GM21576 (cell line): ENCODE data around the gene GSG1L.

ENCODE experiments used
- ATAC-seq: cut with Tn5 transposase; IDR thresholded peaks from one replicate; pipeline ENCODE4 v1.9.1; 2021; ENCODE audit warnings: mild to moderate bottlenecking, moderate library complexity; ENCODE audit not compliant: unreplicated experiment

Gene GSG1L

DNA sequence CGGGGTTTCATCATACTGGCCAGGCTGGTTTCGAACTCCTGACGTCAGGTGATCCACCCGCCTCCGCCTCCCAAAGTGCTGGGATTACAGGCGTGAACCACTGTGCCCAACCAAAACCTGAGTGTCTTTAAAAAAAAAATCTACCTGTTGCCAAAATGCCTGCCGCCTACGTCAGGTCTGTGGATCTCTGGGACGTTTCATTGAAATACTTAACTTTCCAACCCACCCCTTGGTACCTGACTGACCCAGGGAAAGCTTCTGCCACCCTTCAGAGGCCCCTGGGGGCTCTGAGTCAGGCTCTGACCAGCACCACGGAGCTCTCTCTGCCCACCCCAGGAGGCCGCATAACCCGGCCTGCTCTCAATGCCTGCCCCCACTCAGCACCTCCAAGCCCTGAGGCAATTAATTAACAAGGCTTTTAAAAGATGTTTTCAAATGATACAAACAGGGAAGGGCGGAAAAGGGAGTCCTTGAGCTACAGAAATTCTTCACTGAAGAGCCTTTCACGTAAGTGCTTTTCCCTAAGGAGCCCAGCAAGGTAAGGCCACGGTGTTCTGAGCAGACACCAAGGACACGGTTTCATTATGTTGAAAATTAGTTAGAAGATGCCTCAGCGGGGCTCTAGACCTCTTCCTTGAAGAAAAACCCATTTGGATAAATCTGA, 29.3 kb upstream of the GSG1L start:
- no peak for ATAC-seq

GRCh38 chr16:28091656-28092055, 28.1 kb upstream of the GSG1L start:
- no peak for ATAC-seq

DNA sequence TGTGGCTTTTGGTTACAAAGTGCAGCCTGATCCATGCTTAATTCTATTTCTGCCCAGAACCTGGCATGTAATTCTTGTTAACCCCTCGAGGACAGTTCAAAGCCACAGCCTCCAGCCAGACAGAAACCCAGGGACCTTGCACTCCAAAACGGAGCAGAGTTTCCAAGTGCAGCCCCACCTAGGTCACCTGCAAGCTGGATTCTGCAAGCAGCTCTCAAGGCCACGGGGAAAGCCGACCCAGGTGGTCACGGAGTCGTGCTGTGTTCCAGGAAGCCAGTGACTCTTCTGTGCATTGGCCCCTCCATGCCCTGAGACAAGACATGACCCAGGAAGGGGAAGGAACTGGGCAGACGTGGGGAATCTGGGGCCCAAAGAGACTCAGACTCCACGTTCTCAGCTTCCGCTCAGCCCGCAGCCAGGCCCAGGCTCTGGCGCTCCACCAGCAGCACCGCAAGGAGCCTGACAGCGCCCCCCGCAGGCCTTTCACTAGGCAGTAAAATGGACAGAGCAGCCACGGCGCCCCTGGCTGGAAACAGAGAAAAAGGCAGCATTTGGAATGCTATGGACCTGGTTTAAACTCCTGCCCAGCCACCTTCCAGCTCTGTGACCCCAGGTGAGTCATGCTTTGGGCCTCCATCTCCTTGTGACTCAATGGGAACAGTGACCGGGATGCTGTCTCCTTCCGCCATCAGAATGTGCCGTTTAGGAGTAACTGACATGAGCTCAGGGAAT, 27.3 kb upstream of the GSG1L start:
- no peak for ATAC-seq

DNA sequence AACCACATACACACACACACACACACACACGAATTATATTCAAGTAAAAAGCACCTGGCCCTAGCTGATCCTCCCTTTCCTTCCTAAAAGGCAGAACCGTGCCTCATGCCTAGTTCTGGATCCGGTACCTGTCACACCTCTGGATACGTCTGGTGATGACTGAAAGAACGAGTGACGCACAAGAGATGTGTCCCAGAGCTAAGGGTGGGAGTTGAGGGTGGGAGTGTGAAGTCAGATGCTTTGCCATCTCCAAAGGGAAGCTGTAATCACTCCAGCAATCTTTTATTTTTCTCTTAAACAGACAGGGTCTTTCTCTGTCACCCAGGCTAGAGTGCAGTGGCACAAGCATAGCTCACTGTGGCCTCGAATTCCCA, 26.5 kb upstream of the GSG1L start:
- no peak for ATAC-seq

- ATAC-seq = no peak
These were observed 25.9 kb upstream of the GSG1L start for GRCh38 chr16:28089205-28089991.

- no peak for ATAC-seq
These were observed 24.3 kb upstream of the GSG1L start for GRCh38 chr16:28087675-28088300.

- ATAC-seq = no peak
These were observed 23.7 kb upstream of the GSG1L start for GRCh38 chr16:28087140-28087660.

GRCh38 chr16:28086186-28087139, 22.9 kb upstream of the GSG1L start:
- no peak for ATAC-seq

DNA sequence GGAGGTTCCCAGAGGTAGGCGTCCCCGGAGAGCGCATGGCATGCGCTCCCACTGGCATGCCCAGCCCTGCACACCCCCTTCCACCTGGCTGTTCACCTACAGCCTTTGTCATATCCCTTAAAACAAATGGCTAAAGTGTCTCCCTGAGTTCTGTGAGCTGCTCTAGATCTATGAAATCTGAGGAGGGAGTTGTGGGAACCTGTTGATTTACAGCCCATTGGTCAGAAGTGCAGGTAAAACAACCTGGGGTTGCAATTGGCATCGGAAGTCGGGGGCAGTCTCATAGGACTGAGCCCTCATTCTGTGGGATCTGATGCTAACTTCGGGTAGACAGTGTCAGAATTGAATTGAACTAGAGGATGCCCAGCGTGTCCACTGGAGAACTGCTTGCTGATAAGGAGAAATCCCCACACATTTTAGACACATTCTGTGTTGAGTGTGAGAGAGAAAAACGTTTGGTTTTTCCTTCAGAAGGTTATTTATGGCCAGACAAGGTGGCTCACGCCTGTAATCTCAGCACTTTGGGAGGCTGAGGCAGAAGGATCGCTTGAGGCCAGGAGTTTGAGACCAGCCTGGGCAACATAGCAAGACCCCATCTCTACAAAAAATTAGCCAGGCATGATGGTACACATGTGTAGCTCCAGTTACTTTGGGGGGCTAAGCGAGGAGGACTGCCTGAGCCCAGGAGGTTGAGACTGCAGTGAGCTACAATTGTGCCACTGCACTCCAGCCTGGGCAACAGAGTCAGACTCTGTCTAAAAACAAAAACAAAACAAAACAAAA, 22.1 kb upstream of the GSG1L start:
- ATAC-seq = no peak

GRCh38 chr16:28084209-28084608, 20.7 kb upstream of the GSG1L start:
- ATAC-seq = no peak

DNA sequence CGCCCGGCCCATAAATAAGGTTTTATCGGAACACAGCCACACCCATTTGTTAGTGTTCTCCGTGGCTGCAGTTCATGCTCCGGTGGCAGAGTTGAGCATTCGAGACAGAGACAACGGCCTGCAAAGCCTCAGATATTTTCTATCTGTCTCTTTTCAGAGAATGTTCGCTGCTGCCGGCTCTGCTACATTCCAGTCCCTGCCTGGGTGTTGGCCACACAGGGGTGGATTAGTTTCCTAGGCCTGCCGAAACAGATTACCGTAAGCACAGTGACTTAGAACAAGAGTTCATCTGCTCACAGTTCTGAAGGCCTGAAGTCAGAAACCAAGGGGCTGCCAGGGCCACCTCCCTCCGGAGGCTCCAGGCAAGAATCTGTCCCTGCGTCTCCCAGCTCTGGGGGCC, 19.1 kb upstream of the GSG1L start:
- ATAC-seq = no peak

- ATAC-seq = no peak
These were observed 18.0 kb upstream of the GSG1L start for GRCh38 chr16:28081391-28081968.

- no peak for ATAC-seq
These were observed 14.7 kb upstream of the GSG1L start for GRCh38 chr16:28078261-28078660.

- no peak for ATAC-seq
These were observed 10.3 kb upstream of the GSG1L start for GRCh38 chr16:28073836-28074235.

- no peak for ATAC-seq
These were observed 8.6 kb upstream of the GSG1L start for GRCh38 chr16:28072087-28072486.

- no peak for ATAC-seq
These were observed 6.7 kb upstream of the GSG1L start for GRCh38 chr16:28069971-28070794.

DNA sequence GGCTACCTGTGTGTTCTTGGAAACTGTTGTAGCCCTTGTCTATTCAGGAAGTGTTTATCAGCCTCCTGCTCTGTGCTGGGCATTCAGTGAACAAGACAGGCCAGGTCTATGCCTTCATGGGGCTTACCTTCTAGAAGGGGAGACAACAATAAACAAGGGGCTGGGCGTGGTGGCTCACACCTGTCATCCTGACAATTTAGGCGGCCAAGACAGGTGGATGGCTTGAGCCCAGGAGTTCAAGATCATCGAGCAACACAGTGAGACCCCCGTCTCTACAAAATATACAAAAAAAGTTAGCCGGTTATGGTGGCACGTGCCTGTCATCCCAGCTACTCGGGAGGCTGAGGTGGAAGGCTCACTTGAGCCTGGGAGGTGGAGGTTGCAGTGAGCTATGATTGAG, 5.5 kb upstream of the GSG1L start:
- ATAC-seq = no peak
